ENCODE results near the gene FAF1.
"Not testable (repeated sequence)": the region's sequence is repeated elsewhere in the genome, so short reads cannot be mapped to it uniquely, and the experiment has no call there.

The FAF1 gene

DNA sequence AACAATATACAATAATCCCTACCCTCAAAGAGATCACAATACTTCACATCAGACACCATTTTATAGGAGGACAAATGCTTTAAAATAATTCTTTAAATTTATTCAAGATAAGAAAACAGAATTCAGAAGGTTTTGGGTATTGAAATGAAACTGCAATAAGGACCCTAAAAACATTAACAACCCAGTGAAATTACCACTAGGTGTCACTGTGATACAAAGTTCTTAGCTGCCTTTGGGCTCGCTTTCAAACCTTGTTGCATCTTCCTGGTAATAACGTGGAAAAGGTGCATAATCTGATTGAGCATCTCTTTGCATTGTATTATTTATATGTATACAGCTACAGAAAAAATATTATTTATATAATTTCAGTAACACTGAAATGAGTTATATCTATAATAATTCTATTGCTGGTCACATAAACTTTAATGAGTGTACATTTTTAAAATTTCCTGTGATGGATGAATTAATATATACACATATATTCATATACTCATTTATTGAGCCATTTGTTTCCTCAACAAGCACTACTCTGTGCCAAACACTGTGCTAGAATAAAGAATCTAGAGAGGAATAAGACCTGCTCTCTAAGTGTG is 185.2 kb downstream of the FAF1 start:
- peak; percentile 30 for DNase-seq (ENCODE audit: low read depth)

GRCh38 chr1:50766688-50767087 is 193.4 kb downstream of the FAF1 start:
- no peak for DNase-seq (ENCODE audit: low read depth)

DNA sequence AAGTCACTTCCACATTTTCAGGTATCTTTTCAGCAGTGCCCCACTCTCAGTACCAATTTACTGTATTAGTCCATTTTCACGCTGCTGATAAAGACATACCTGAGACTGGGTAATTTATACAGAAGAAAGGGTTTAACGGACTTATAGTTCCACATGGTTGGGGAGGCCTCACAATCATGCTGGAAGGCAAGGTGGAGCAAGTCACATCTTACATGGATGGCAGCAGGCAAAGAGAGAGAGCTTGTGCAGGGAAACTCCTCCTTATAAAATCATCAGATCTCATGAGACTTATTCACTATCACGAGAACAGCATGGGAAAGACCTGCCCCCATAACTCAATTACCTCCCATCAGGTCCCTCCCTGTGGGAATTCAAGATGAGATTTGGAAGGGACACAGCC is 203.5 kb downstream of the FAF1 start:
- not testable (repeated sequence) for DNase-seq (ENCODE audit: low read depth)

- not testable (repeated sequence) for DNase-seq (ENCODE audit: low read depth)
Measured at GRCh38 chr1:50754764-50755163, 205.3 kb downstream of the FAF1 start.

- peak; percentile 11 for DNase-seq (ENCODE audit: low read depth)
Measured at GRCh38 chr1:50750021-50750619, 209.9 kb downstream of the FAF1 start.

- no peak for DNase-seq (ENCODE audit: low read depth)
Measured at GRCh38 chr1:50747394-50747793, 212.7 kb downstream of the FAF1 start.

DNA sequence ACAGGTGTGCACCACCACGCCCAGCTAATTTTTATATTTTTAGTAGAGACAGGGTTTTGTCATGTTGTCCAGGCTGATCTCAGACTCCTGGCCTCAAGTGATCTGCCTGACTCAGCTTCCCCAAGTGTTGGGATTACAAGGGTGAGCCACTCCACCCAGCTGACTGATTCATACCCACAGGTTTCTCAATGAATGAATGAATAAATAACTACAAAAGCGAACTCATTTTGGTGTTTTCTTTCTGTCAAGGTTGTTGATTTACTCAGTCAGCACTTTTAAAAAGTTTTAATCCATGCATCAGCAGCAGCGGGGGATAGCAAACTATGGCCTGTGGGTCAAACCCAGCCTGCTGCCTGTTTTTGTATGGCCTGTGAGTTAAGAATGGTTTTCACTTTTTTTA is 217.5 kb downstream of the FAF1 start:
- no peak for DNase-seq (ENCODE audit: low read depth)

GRCh38 chr1:50739125-50739524 is 220.9 kb downstream of the FAF1 start:
- DNase-seq (ENCODE audit: low read depth) = no peak

- DNase-seq (ENCODE audit: low read depth) = no peak
Measured at GRCh38 chr1:50735443-50735842, 224.6 kb downstream of the FAF1 start.

DNA sequence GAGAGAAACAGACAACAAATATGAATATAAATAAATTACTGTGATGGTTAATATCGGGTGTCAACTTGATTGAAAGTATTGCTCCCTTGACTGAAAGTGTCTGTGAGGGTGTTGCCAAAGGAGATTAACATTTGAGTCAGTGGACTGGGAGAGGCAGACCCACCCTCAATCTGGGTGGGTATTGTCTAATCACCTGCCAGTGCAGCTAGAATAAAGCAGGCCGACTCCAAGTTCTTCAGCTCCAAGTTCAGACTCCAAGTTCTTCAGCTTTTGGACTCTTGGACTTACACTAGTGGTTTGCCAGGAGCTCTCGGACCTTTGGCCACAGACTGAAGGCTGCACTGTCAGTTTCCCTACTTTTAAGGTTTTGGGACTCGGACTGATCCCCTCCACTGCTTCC is 232.5 kb downstream of the FAF1 start:
- DNase-seq (ENCODE audit: low read depth) = not testable (repeated sequence)

GRCh38 chr1:50724626-50725286 is 235.3 kb downstream of the FAF1 start:
- DNase-seq (ENCODE audit: low read depth) = no peak

DNA sequence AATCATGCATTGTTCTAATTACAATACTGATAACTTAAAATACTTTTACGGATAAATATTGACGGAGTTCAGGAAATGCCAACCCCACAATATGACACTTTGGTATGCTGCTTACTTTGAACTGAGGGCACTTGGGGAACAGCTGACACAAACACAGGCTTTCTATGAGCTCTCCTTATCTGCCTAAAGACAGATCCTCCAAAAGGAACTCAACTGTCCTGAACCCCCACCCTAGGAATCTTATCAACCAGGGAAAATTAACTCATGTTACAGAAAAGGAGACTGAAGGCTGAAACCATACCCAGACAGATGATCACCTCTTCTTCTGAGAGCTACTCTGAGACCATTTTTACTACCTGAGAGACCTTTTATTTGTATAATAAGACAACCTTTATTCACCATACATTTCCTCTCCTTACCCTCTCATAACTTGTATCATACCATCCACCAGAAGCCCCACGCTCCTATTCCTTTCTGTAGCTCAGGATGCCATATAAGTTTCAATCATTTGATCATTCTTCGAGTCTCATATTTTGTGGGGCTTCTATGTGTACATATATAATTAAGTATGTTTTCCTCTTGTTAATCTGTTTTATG is 239.5 kb downstream of the FAF1 start:
- no peak for DNase-seq (ENCODE audit: low read depth)

DNA sequence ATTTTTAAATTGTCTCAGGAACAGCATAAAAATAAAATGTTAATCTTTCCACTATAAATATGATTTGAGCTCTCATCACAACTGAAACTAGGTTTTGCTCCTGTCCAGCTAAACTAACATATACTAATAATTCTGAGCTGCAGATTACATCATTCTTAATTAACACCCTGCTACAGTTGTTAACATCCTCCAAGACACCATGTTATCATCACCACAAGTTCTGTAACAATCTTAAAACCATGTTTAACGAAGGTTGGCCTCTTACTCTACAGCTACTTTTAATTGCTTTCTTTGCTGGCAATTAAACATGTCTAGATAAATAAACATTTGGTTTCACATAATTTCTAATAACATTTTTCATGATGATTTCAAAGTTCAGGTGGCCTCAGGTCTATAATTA is 240.9 kb downstream of the FAF1 start:
- no peak for DNase-seq (ENCODE audit: low read depth)

GRCh38 chr1:50717327-50717726 is 242.7 kb downstream of the FAF1 start:
- DNase-seq (ENCODE audit: low read depth) = no peak

- DNase-seq (ENCODE audit: low read depth) = not testable (repeated sequence)
Measured at GRCh38 chr1:50716455-50716854, 243.6 kb downstream of the FAF1 start.

- no peak for DNase-seq (ENCODE audit: low read depth)
Measured at GRCh38 chr1:50710099-50710498, 250.0 kb downstream of the FAF1 start.

DNA sequence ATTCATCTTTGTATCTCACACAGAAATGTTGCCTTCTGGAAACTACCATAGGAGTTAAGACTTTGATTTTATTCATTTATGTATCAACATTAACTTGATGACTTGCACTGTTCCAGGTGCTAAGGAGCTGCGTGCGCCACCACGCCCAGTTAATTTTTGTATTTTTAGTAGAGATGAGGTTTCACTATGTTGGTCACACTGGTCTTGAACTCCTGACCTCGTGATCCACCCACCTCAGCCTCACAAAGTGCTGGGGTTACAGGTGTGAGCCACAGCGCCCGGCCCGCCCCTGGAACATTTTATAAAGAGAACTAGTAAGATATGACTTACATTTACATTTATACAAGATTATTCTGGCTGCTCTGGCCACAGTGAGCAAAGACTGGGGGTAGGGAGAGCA is 252.2 kb downstream of the FAF1 start:
- DNase-seq (ENCODE audit: low read depth) = no peak

DNA sequence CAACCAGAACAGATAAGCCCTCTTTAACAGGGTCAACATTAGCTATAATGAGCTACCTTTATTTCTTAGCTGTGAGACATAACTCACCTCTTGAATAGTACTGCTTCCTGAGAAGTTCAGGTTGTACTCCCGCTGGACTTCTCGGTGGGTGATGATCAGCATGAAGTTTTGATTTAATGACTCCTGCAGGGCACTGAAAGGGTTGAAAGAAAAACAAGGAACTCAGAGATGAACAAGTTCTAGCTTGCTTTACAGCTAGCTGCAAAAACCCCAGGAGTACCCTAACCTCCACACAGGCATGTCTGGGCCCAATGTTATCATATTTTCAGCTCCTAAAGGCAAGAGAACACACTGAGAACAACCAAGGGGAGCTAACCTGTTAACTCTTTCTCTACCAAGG is 254.4 kb downstream of the FAF1 start:
- no peak for DNase-seq (ENCODE audit: low read depth)

- no peak for DNase-seq (ENCODE audit: low read depth)
Measured at GRCh38 chr1:50705041-50705440, 255.0 kb downstream of the FAF1 start.

DNA sequence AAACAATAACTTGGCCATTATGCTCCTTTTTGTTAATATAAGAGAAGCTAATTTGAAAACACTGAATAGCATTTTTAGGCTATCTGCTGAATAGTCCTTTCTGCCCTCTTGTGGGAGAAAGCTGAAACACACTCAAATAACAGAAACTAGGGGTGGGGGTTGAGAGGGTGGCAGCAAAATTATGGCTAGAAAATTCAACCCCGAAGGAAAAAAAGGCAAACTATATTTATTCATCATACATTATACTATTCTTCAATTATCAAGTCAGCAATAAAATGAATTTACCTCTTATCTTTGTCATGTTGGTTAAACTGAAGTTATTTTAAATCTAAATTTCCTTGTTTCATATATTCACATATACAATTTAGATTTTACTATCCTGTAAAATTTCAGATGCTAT is 255.9 kb downstream of the FAF1 start:
- DNase-seq (ENCODE audit: low read depth) = peak; percentile 12

GRCh38 chr1:50703240-50703639 is 256.8 kb downstream of the FAF1 start:
- no peak for DNase-seq (ENCODE audit: low read depth)

DNA sequence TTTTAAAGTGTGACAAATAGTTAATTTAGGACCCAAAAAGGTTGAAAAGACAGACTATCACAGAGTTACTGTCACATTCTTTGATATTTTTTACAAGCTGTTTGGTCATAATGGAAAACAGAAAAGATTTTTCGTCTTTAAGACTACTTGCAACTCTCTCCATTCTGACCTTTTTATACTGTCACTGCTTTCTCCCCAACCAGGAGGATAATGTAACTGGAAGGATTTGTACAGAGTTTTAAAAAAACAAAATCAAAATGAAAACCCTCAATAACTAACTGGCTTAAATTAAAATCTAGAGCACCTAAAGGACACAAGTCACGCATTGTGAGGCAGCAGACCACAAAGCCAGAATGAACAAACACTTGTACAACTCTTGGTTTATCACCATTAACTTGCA is 257.7 kb downstream of the FAF1 start:
- no peak for DNase-seq (ENCODE audit: low read depth)

DNA sequence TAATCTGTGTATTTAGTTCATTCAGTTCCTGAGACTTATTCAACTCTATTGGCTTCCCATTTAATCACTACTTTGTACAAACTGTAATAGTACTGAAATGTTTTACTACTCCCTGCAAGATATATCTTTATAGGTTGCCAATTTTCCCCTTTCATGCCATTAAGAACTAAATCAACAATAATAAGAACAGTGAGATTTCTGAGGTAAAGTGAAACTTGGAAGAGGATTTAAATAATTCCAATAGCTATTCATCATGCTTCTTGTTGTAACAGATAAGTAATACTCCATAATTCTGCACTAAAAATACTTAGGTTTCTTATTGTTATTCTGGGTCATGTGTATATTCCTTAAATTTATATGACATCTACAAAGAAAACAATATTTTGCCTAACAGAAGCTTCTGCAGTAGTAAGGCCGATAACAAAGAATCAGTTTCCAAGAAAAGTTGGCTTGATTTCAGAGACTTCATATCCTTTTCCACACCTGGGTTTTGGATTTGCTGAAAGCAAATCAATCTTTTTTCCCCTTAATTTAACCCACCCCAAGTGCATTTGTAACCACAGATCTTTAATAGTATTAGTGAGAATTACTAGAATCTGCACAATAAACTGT is 258.3 kb downstream of the FAF1 start:
- no peak for DNase-seq (ENCODE audit: low read depth)

All from HS-27A (cell line).